Heart right ventricle (tissue), 16 donors: Measurements from ENCODE around the gene LRRN1. TPM values are rescaled to one million over a fixed set of nuclear protein-coding genes. Genes with fewer than 3 reads are reported as not detected.

Experiments
- ATAC-seq, 8 donors: fragments of 200-7000 bp; cut with Tn5 transposase; one replicate each; pipeline ENCODE4 v1.9.1; 2020; ENCODE audit warnings: mild to moderate bottlenecking in 8 of 8, moderate library complexity in 8 of 8, moderate number of reproducible peaks in 1 of 8
- DNase-seq, 2 donors: peaks; one replicate each; pipeline ENCODE4 v3.0.0-alpha.2; 2020
- H3K27ac ChIP-seq, 10 donors: fragments of 200-600 bp; sonication (generic) in 2 of 10; one replicate each; pipeline versions ENCODE4 v1.5.0 to v1.8.0; 2020 to 2022; ENCODE audit warnings: mild to moderate bottlenecking in 3 of 10
- H3K27me3 ChIP-seq, 7 donors: fragments of 200-600 bp; one replicate each; pipeline ENCODE4 v1.8.0; 2021 to 2022; ENCODE audit warnings: mild to moderate bottlenecking in 2 of 7
- H3K36me3 ChIP-seq, 9 donors: fragments of 200-600 bp; sonication (generic) in 1 of 9; one replicate each; pipeline versions ENCODE4 v1.5.0 to v1.8.0; 2020 to 2022; ENCODE audit warnings: mild to moderate bottlenecking in 2 of 9
- H3K4me1 ChIP-seq, 9 donors: fragments of 200-600 bp; sonication (generic) in 1 of 9; one replicate each; pipeline versions ENCODE4 v1.5.0 to v1.8.0; 2020 to 2022; ENCODE audit warnings: mild to moderate bottlenecking in 4 of 9
- H3K4me3 ChIP-seq, 10 donors: fragments of 200-600 bp; sonication (generic) in 2 of 10; one replicate each; pipeline versions ENCODE4 v1.5.0 to v1.8.0; 2020 to 2022; ENCODE audit warnings: mild to moderate bottlenecking in 7 of 10, moderate library complexity in 2 of 10
- H3K9me3 ChIP-seq, 11 donors: fragments of 200-600 bp in 10 of 11; sonication (generic) in 2 of 11; one replicate each; pipeline versions ENCODE4 v1.5.0 to v1.8.0; 2013 to 2022; ENCODE audit warnings: mild to moderate bottlenecking in 2 of 11, control low read depth in 1 of 11, moderate library complexity in 1 of 11
- CTCF ChIP-seq, 9 donors: fragments of 200-600 bp; sonication (generic) in 2 of 9; IDR thresholded peaks; one replicate each; pipeline versions ENCODE4 v1.5.0 to v1.8.0; 2021 to 2022; ENCODE audit warnings: antibody characterized with exemption in 9 of 9, mild to moderate bottlenecking in 5 of 9, moderate library complexity in 1 of 9
- WGBS, 2 donors: extraction: QIAGEN DNeasy Blood & Tissue Kit; methylation state at CpG; one replicate each; pipeline ENCODE4 v1.1.7; 2013; ENCODE audit warnings: inconsistent platforms in 1 of 2; 5-methylcytosine and 5-hydroxymethylcytosine counted together
- intact Hi-C, 10 donors: fragments of 100-400 bp; cut with DNase I; formaldehyde crosslinking; loops; one replicate each; pipeline versions ENCODE4 v1.11.1 to v1.14.2; 2022
- polyA plus RNA-seq, 2 donors: library from polyadenylated mRNA; stranded (reverse); fragments of 200-250 nt; gene quantifications; one replicate each; pipeline ENCODE4 v1.2.3, GENCODE V29; 2013
- total RNA-seq, 10 donors: library from RNA; stranded (reverse); fragmentation: NEBNext Ultra II Directional in 3 of 10; extraction: Animal tissue kit (Norgen Biotek cat#: 25700) in 3 of 10; gene quantifications; one replicate each; pipeline versions ENCODE4 v1.2.1 to v1.2.4, GENCODE V29; 2021 to 2023
- donor health status: Arrhythmogenic right ventricular cardiomyopathy.
- donor health status: ischemic (EF 13 %, LVEDD 7.1; RV severe dilation, severe dysfunction).
- donor health status: healthy with polysubstance abuse.
- donor health status: DM: no; HTN: yes; CAD: no.
- donor health status: DM: no; HTN: no; CAD: no.
- donor health status: ischemic (EF 25% LVEDD 6.9; RV normal size, moderate dysfunction).
- donor health status: ischemic (EF 25% LVEDD 5.7; RV mildly dilated, moderate dysfunction).
- donor health status: healthy.
- donor health status: DM: yes; HTN: yes; CAD: no.
- donor health status: Ischemic cardiomyopathy.
- donor health status: ischemic (EF 35%, LVEDD 5.7; RV mildly dilated, moderate dysfunction).
- donor health status: nonischemic (EF 11% LVEDD 7.7; RV severe dilation, severe dysfunction).
- donor health status: DM: yes; HTN: yes; CAD: no.
- donor health status: PGD.
- donor health status: ischemic (EF 29% LVEDD 5.4; RV normal size, mild dysfunction).
- donor health status: nonischemic (EF 23%, LVEDD 6.1; RV moderate dilation, normal function).

Gene LRRN1
- total and polyA plus RNA-seq, 12 donors, result 0.07 to 0.26 (median 0.11) TPM; not detected in 5

GRCh38 chr3:3853544-3853943 lies 54.3 kb downstream of the LRRN1 start:
- TF ChIP-seq CTCF (IDR thresholded peaks at IDR 0.05), result no peak
- intact Hi-C loops, result no loop called here
- no peak for ATAC-seq

GRCh38 chr3:3855056-3855455 lies 55.8 kb downstream of the LRRN1 start:
- intact Hi-C loops, result no loop called here
- ATAC-seq (no peak), DNase-seq (no peak)
- no peak overlapping the region for H3K4me3 ChIP-seq
- H3K27ac ChIP-seq, result no peak overlapping the region
- no peaks in the 10 kb centered on the region for H3K9me3 ChIP-seq
- H3K36me3 ChIP-seq, result no peaks in the 10 kb centered on the region
- no peaks in the 10 kb centered on the region for H3K4me1 ChIP-seq
- no peak for TF ChIP-seq CTCF (IDR thresholded peaks at IDR 0.05)
- no peaks in the 10 kb centered on the region for H3K27me3 ChIP-seq

More at GRCh38 chr3:3853544-3853943, 54.3 kb downstream of the LRRN1 start:
- DNase-seq, result no peak
- Histone ChIP-seq H3K27ac (no peak overlapping the region), H3K36me3 (no peaks in the 10 kb centered on the region), H3K9me3 (no peaks in the 10 kb centered on the region), H3K4me3 (no peak overlapping the region), H3K4me1 (no peaks in the 10 kb centered on the region), H3K27me3 (no peaks in the 10 kb centered on the region)
- WGBS, 2 donors, result 55 to 73% methylated on average over 1 of the region's 1 CpG

- H3K4me3 ChIP-seq, result no peak overlapping the region
- DNase-seq (no peak), ATAC-seq (no peak)
- no peaks in the 10 kb centered on the region for H3K27me3 ChIP-seq
- no peaks in the 10 kb centered on the region for H3K36me3 ChIP-seq
- H3K9me3 ChIP-seq, result peaks cover 0 to 7% (median 0%) of the 10 kb centered on the region in 11 donors
- no peak overlapping the region for H3K27ac ChIP-seq
- TF ChIP-seq CTCF (IDR thresholded peaks at IDR 0.05), result no peak
- no peaks in the 10 kb centered on the region for H3K4me1 ChIP-seq
- 61 to 70% methylated on average over 2 of the region's 2 CpGs for WGBS, 2 donors
- intact Hi-C loops, result no loop called here
Measured at GRCh38 chr3:3860235-3860634, 61.0 kb downstream of the LRRN1 start.

DNA sequence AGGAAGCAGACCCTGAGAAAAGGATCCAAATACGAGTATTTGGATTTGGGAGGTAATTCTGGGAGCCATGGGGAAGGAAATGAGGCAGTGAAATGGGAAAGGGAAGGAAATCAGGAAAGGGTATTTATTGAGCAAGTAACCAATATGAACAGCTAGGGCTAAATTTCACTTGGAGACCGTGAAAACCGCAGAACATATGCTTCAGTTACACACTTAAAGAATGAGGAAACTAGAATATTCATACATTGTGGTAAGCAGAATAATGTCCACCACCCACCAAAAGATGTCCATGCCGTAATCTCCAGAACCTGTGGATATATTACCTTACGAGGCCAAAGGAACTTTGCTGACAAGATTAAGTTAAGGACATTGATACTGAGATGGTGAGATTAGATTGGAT lies 63.3 kb downstream of the LRRN1 start:
- intact Hi-C loops, result no loop called here
- H3K27ac ChIP-seq, result no peak overlapping the region
- 86 to 87% methylated on average over 5 of the region's 5 CpGs for WGBS, 2 donors
- H3K36me3 ChIP-seq, result no peaks in the 10 kb centered on the region
- no peak for TF ChIP-seq CTCF (IDR thresholded peaks at IDR 0.05)
- H3K27me3 ChIP-seq, result no peaks in the 10 kb centered on the region
- H3K4me3 ChIP-seq, result no peak overlapping the region
- H3K4me1 ChIP-seq, result no peaks in the 10 kb centered on the region
- ATAC-seq (no peak), DNase-seq (no peak)
- H3K9me3 ChIP-seq, result peaks cover 0 to 8% (median 0%) of the 10 kb centered on the region in 11 donors
